ENCODE results near the gene THAP10. TPM values are rescaled to one million over a fixed set of nuclear protein-coding genes. Genes with fewer than 3 reads are reported as not detected.
A peak's percentile ranks its signal among the peaks of the same experiment; 100 is the strongest.
"Not testable (repeated sequence)": the region's sequence is repeated elsewhere in the genome, so short reads cannot be mapped to it uniquely, and the experiment has no call there.

Gene THAP10
- total RNA-seq, 1 donor from 2014 or later, result 6.0 TPM

GRCh38 chr15:70876683-70877082 is 15.6 kb downstream of the THAP10 start:
- no peak for DNase-seq (ENCODE audit: low spot score)

GRCh38 chr15:70876011-70876410 is 16.2 kb downstream of the THAP10 start:
- no peak for DNase-seq (ENCODE audit: low spot score)

- peak; percentile 62 for DNase-seq (ENCODE audit: low spot score)
These were observed 17.0 kb downstream of the THAP10 start for GRCh38 chr15:70875001-70875782.

GRCh38 chr15:70873232-70874054 is 18.8 kb downstream of the THAP10 start:
- no peak for DNase-seq (ENCODE audit: low spot score)

- DNase-seq (ENCODE audit: low spot score), result not testable (repeated sequence)
These were observed 20.7 kb downstream of the THAP10 start for GRCh38 chr15:70871490-70871889.

- peak; percentile 76 for DNase-seq (ENCODE audit: low spot score)
These were observed 22.2 kb downstream of the THAP10 start for GRCh38 chr15:70870051-70870450.

GRCh38 chr15:70869346-70869745 is 22.9 kb downstream of the THAP10 start:
- peak; percentile 30 for DNase-seq (ENCODE audit: low spot score)

GRCh38 chr15:70867911-70868467 is 24.2 kb downstream of the THAP10 start:
- peak; percentile 66 for DNase-seq (ENCODE audit: low spot score)

- no peak for DNase-seq (ENCODE audit: low spot score)
These were observed 25.1 kb downstream of the THAP10 start for GRCh38 chr15:70866982-70867641.

GRCh38 chr15:70863450-70864218 is 28.6 kb downstream of the THAP10 start:
- DNase-seq (ENCODE audit: low spot score), result no peak

GRCh38 chr15:70859998-70860397 is 32.2 kb downstream of the THAP10 start:
- DNase-seq (ENCODE audit: low spot score), result no peak

GRCh38 chr15:70859322-70859908 is 32.8 kb downstream of the THAP10 start:
- DNase-seq (ENCODE audit: low spot score), result no peak

GRCh38 chr15:70858614-70859321 is 33.5 kb downstream of the THAP10 start:
- DNase-seq (ENCODE audit: low spot score), result not testable (repeated sequence)

- DNase-seq (ENCODE audit: low spot score), result peak; percentile 40
These were observed 34.5 kb downstream of the THAP10 start for GRCh38 chr15:70857562-70858285.

GRCh38 chr15:70856884-70857561 is 35.2 kb downstream of the THAP10 start:
- DNase-seq (ENCODE audit: low spot score), result peak; percentile 93

- peak; percentile 35 for DNase-seq (ENCODE audit: low spot score)
These were observed 35.9 kb downstream of the THAP10 start for GRCh38 chr15:70856177-70856883.

- DNase-seq (ENCODE audit: low spot score), result no peak
These were observed 36.5 kb downstream of the THAP10 start for GRCh38 chr15:70855764-70856163.

- peak; percentile 45 for DNase-seq (ENCODE audit: low spot score)
These were observed 37.6 kb downstream of the THAP10 start for GRCh38 chr15:70854666-70854976.
